H1 (cell line): ENCODE results near the gene KRT23. TPM values are rescaled to one million over a fixed set of nuclear protein-coding genes. Genes with fewer than 3 reads are reported as not detected.

ENCODE experiments used
- CTCF ChIA-PET: fragments of 300-600 bp; sonication (Branson Sonifier 250); formaldehyde crosslinking; loops from one replicate; lab custom pipeline; 2021; ENCODE audit not compliant: partially characterized antibody; lab: Charles Lee
- POLR2A ChIA-PET: fragments of 300-600 bp; sonication (Branson Sonifier 250); formaldehyde crosslinking; loops from one replicate; lab custom pipeline; 2021; ENCODE audit warnings: inconsistent platforms; ENCODE audit not compliant: partially characterized antibody; lab: Charles Lee
- DNase-seq, 2 experiments: peaks; one replicate each; pipeline versions ENCODE4 v3.0.0 to v3.0.0-alpha.2; 2010 to 2022; ENCODE audit warnings: low spot score in 2 of 2, low read depth in 1 of 2, mixed read lengths in 1 of 2
- FAIRE-seq: peaks from 2 replicates; lab custom pipeline; 2011; peaks lifted over from hg19 to GRCh38; lab: Jason Lieb, UNC
- H2AFZ ChIP-seq: 2 replicates; pipeline ENCODE4 v1.8.1; 2012; ENCODE audit warnings: low read length, inconsistent platforms
- H2AK5ac ChIP-seq: 2 replicates; pipeline ENCODE4 v1.6.1; 2013; ENCODE audit warnings: low read depth, low read length
- H2BK120ac ChIP-seq: replicated peaks from 2 replicates; pipeline ENCODE3; 2013; ENCODE audit warnings: low read depth, low read length, inconsistent platforms
- H2BK12ac ChIP-seq: 2 replicates; pipeline ENCODE4 v1.6.1; 2013; ENCODE audit warnings: low read depth, low read length
- H2BK15ac ChIP-seq: 2 replicates; pipeline ENCODE4 v1.6.1; 2013; ENCODE audit warnings: low read length
- H2BK20ac ChIP-seq: 2 replicates; pipeline ENCODE4 v1.6.1; 2013; ENCODE audit warnings: low read length
- H2BK5ac ChIP-seq: 2 replicates; pipeline ENCODE4 v1.6.1; 2013; ENCODE audit warnings: low read depth, low read length
- H3K14ac ChIP-seq: 2 replicates; pipeline ENCODE4 v1.6.1; 2013; ENCODE audit warnings: inconsistent platforms; ENCODE audit not compliant: insufficient read length
- H3K18ac ChIP-seq: 2 replicates; pipeline ENCODE4 v1.6.1; 2013; ENCODE audit warnings: low read length; ENCODE audit errors: extremely low read depth
- H3K23ac ChIP-seq: 2 replicates; pipeline ENCODE4 v1.6.1; 2013; ENCODE audit warnings: inconsistent platforms; ENCODE audit not compliant: insufficient read length
- H3K23me2 ChIP-seq: 2 replicates; pipeline ENCODE4 v1.6.1; 2013; ENCODE audit warnings: low read depth, low read length
- H3K27ac ChIP-seq: 2 replicates; pipeline ENCODE4 v1.6.1; 2011; ENCODE audit warnings: low read depth, low read length, inconsistent platforms
- H3K27me3 ChIP-seq, 4 experiments: replicated peaks in 1 of 4; 1 replicate in 1 of 4; 2 replicates in 3 of 4; pipeline versions ENCODE4 v1.6.1 to v1.8.1; 2011 to 2013; ENCODE audit warnings: low read length in 3 of 4, mild to moderate bottlenecking in 3 of 4, inconsistent platforms in 2 of 4, mixed read lengths in 2 of 4, moderate library complexity in 1 of 4; ENCODE audit not compliant: control insufficient read depth in 3 of 4, insufficient read depth in 3 of 4; ENCODE audit errors: extremely low read depth in 1 of 4
- H3K36me3 ChIP-seq, 4 experiments: 2 replicates each; pipeline versions ENCODE4 v1.6.1 to v1.8.1; 2011 to 2013; ENCODE audit warnings: mild to moderate bottlenecking in 4 of 4, low read length in 3 of 4, moderate library complexity in 2 of 4, control low read depth in 1 of 4, inconsistent platforms in 1 of 4; ENCODE audit not compliant: insufficient read depth in 4 of 4, control insufficient read depth in 2 of 4
- H3K4ac ChIP-seq: replicated peaks from 2 replicates; pipeline ENCODE3; 2013; ENCODE audit warnings: low read length, low read depth, mixed read lengths, inconsistent platforms; ENCODE audit not compliant: insufficient read length
- H3K4me1 ChIP-seq, 4 experiments: replicated peaks in 1 of 4; 1 replicate in 1 of 4; 2 replicates in 3 of 4; pipeline versions ENCODE4 v1.6.1 to v1.8.1; 2011 to 2013; ENCODE audit warnings: low read length in 3 of 4, inconsistent platforms in 2 of 4, mixed read lengths in 1 of 4; ENCODE audit not compliant: insufficient read depth in 4 of 4, control insufficient read depth in 3 of 4
- H3K4me2 ChIP-seq, 2 experiments: 2 replicates each; pipeline versions ENCODE4 v1.6.1 to v1.8.1; 2011 to 2013; ENCODE audit warnings: low read depth in 2 of 2, low read length in 2 of 2, control low read depth in 1 of 2, inconsistent platforms in 1 of 2, mild to moderate bottlenecking in 1 of 2; ENCODE audit not compliant: insufficient read depth in 1 of 2
- H3K4me3 ChIP-seq, 4 experiments: fragments of 200-600, 300-600 bp in 1 of 4; sonication (generic), shearing (Covaris generic), sonication (Bioruptor Twin) in 1 of 4; 2 replicates each; pipeline versions ENCODE4 v1.5.1 to v1.8.1; 2011 to 2016; ENCODE audit warnings: low read length in 4 of 4, low read depth in 3 of 4, control low read depth in 2 of 4, inconsistent platforms in 2 of 4, mild to moderate bottlenecking in 2 of 4, mixed read lengths in 1 of 4, moderate library complexity in 1 of 4; ENCODE audit not compliant: insufficient read depth in 2 of 4; ENCODE audit errors: extremely low read depth in 1 of 4
- H3K56ac ChIP-seq: replicated peaks from 2 replicates; pipeline ENCODE3; 2013; ENCODE audit warnings: low read depth, mild to moderate bottlenecking, mixed read lengths, low read length, inconsistent platforms; ENCODE audit not compliant: insufficient read length
- H3K79me1 ChIP-seq: 2 replicates; pipeline ENCODE4 v1.6.1; 2013; ENCODE audit warnings: low read depth, low read length, control low read depth
- H3K79me2 ChIP-seq, 2 experiments: 2 replicates each; pipeline versions ENCODE4 v1.6.1 to v1.8.1; 2012 to 2013; ENCODE audit warnings: low read length in 2 of 2, mild to moderate bottlenecking in 2 of 2, inconsistent platforms in 1 of 2; ENCODE audit not compliant: insufficient read depth in 2 of 2, control insufficient read depth in 1 of 2
- H3K9ac ChIP-seq, 4 experiments: replicated peaks in 1 of 4; 1 replicate in 1 of 4; 2 replicates in 3 of 4; pipeline versions ENCODE4 v1.6.1 to v1.8.1; 2011 to 2013; ENCODE audit warnings: low read depth in 3 of 4, low read length in 3 of 4, control low read depth in 2 of 4, mild to moderate bottlenecking in 2 of 4, moderate library complexity in 2 of 4, inconsistent platforms in 1 of 4; ENCODE audit errors: extremely low read depth in 1 of 4
- H3K9me3 ChIP-seq, 2 experiments: 2 replicates each; pipeline versions ENCODE4 v1.6.1 to v1.8.1; 2012 to 2013; ENCODE audit warnings: mild to moderate bottlenecking in 2 of 2, moderate library complexity in 2 of 2, control low read depth in 1 of 2, inconsistent platforms in 1 of 2, low read depth in 1 of 2, low read length in 1 of 2, mixed read lengths in 1 of 2; ENCODE audit not compliant: insufficient read depth in 2 of 2
- H4K20me1 ChIP-seq, 2 experiments: replicated peaks in 1 of 2; 2 replicates each; pipeline versions ENCODE3 to v1.8.1; 2011 to 2013; ENCODE audit warnings: inconsistent platforms in 2 of 2, low read length in 2 of 2, mild to moderate bottlenecking in 1 of 2; ENCODE audit not compliant: insufficient read depth in 2 of 2, control insufficient read depth in 1 of 2
- H4K5ac ChIP-seq: 2 replicates; pipeline ENCODE4 v1.6.1; 2013; ENCODE audit warnings: low read length, low read depth, mixed read lengths, inconsistent platforms; ENCODE audit not compliant: insufficient read length
- H4K8ac ChIP-seq: 2 replicates; pipeline ENCODE4 v1.8.0; 2013; ENCODE audit warnings: mild to moderate bottlenecking, moderate library complexity, low read length, inconsistent platforms; ENCODE audit not compliant: insufficient read depth; ENCODE audit errors: extremely low read depth
- H4K91ac ChIP-seq: replicated peaks from 2 replicates; pipeline ENCODE3; 2013; ENCODE audit warnings: low read length, mixed read lengths, inconsistent platforms; ENCODE audit not compliant: insufficient read length
- ATF2 ChIP-seq: IDR thresholded peaks from 2 replicates; pipeline ENCODE4 v1.6.1; 2012; ENCODE audit warnings: low read length, inconsistent platforms
- EP300 ChIP-seq, 2 experiments: IDR thresholded peaks; 1 replicate in 1 of 2; 2 replicates in 1 of 2; pipeline ENCODE4 v1.6.1; 2011 to 2012; ENCODE audit warnings: low read depth in 2 of 2, low read length in 2 of 2, mild to moderate bottlenecking in 2 of 2, borderline replicate concordance in 1 of 2, inconsistent platforms in 1 of 2, moderate library complexity in 1 of 2
- JUN ChIP-seq: IDR thresholded peaks from 2 replicates; pipeline ENCODE4 v1.6.1; 2011; ENCODE audit warnings: low read depth, mild to moderate bottlenecking, improper control_type of control experiment, low read length
- KDM1A ChIP-seq: fragments of 200-600, 300-600 bp; sonication (generic); IDR thresholded peaks from 2 replicates; pipeline ENCODE4 v1.7.1; 2016; ENCODE audit warnings: mild to moderate bottlenecking, low read length, borderline replicate concordance
- KDM4A ChIP-seq: IDR thresholded peaks from one replicate; pipeline ENCODE4 v1.7.1; 2012; ENCODE audit warnings: low read depth, mild to moderate bottlenecking, moderate library complexity, low read length, inconsistent platforms; ENCODE audit not compliant: severe bottlenecking
- MAFK ChIP-seq: IDR thresholded peaks from 2 replicates; pipeline ENCODE4 v1.6.1; 2012; ENCODE audit warnings: low read depth, mild to moderate bottlenecking, improper control_type of control experiment, low read length
- PHF8 ChIP-seq: fragments of 200-600 bp; sonication (generic); conservative IDR thresholded peaks from 2 replicates; pipeline ENCODE4 v1.7.1; 2012; ENCODE audit warnings: low read depth, mild to moderate bottlenecking, inconsistent platforms, low read length, moderate library complexity
- RXRA ChIP-seq: IDR thresholded peaks from 2 replicates; pipeline ENCODE4 v1.6.1; 2011; ENCODE audit warnings: low read depth, mild to moderate bottlenecking, low read length, moderate library complexity; ENCODE audit not compliant: insufficient read depth
- SAP30 ChIP-seq: fragments of 300-600 bp; sonication (generic); IDR thresholded peaks from 2 replicates; pipeline ENCODE4 v1.7.1; 2012; ENCODE audit warnings: low read length, moderate library complexity, mild to moderate bottlenecking, inconsistent platforms; ENCODE audit not compliant: insufficient read depth, insufficient replicate concordance
- SIN3A ChIP-seq, 2 experiments: IDR thresholded peaks in 1 of 2; conservative IDR thresholded peaks in 1 of 2; 2 replicates each; pipeline ENCODE4 v1.6.1; 2011 to 2012; ENCODE audit warnings: low read length in 2 of 2, improper control_type of control experiment in 1 of 2, low read depth in 1 of 2, mild to moderate bottlenecking in 1 of 2
- SP1 ChIP-seq: IDR thresholded peaks from 2 replicates; pipeline ENCODE4 v1.6.1; 2011; ENCODE audit warnings: low read depth, low read length
- SP4 ChIP-seq: IDR thresholded peaks from 2 replicates; pipeline ENCODE4 v1.6.1; 2012; ENCODE audit warnings: low read length, inconsistent platforms
- WGBS, 2 experiments: shearing (Covaris generic) in 1 of 2; methylation state at CpG; one replicate each; pipeline versions ENCODE4 v1.1.6 to v1.1.7; 2013 to 2015; ENCODE audit warnings: low lambda C conversion rate in 2 of 2, mixed read lengths in 2 of 2, inconsistent platforms in 1 of 2, low coverage in 1 of 2, missing lambda C conversion rate in 1 of 2; ENCODE audit not compliant: insufficient replicate concordance in 2 of 2, insufficient coverage in 1 of 2, insufficient read length in 1 of 2; ENCODE audit errors: extremely low coverage in 1 of 2, missing lambda C conversion rate in 1 of 2; 5-methylcytosine and 5-hydroxymethylcytosine counted together
- polyA plus RNA-seq, 7 experiments: library from polyadenylated mRNA; depleted of rRNA in 3 of 7; stranded (reverse) in 5 of 7; unstranded in 2 of 7; fragments of >200 nt in 5 of 7; fragments of 200-250 nt in 2 of 7; gene quantifications; 1 replicate in 5 of 7; 2 replicates in 1 of 7; 4 replicates in 1 of 7; pipeline versions ENCODE4 v1.2.1 to v1.2.3, GENCODE V29; 2011 to 2013; ENCODE audit warnings: missing spikeins in 2 of 7, mixed read lengths in 2 of 7
- total RNA-seq: library from RNA; stranded (reverse); fragmentation: NEBNext Ultra II Directional; extraction: Animal tissue kit (Norgen Biotek cat#: 25700); gene quantifications from 2 replicates; pipeline ENCODE4 v1.2.1, GENCODE V29; 2021

Gene KRT23
- total and polyA plus RNA-seq, 2 of the 8 experiments (the other 6 are each of a cell fraction or from before 2014, with no cell fraction given), result not detected

GRCh38 chr17:40921026-40921425, 16.4 kb downstream of the KRT23 start:
- H3K4me2 ChIP-seq, result no peak overlapping the region
- H3K23me2 ChIP-seq, result no peaks in the 10 kb centered on the region
- H3K14ac ChIP-seq, result no peak overlapping the region
- H3K79me1 ChIP-seq, result no peaks in the 10 kb centered on the region
- no peak overlapping the region for H3K23ac ChIP-seq
- no peak for DNase-seq
- no peaks in the 10 kb centered on the region for H3K79me2 ChIP-seq
- POLR2A ChIA-PET, result no interaction called here
- H4K8ac ChIP-seq, result no peak overlapping the region
- H2BK15ac ChIP-seq, result no peak overlapping the region
- no peaks in the 10 kb centered on the region for H3K27me3 ChIP-seq
- H4K91ac ChIP-seq, result no peak overlapping the region
- H3K9me3 ChIP-seq, result no peaks in the 10 kb centered on the region
- H3K4ac ChIP-seq, result no peak overlapping the region
- H2AFZ ChIP-seq, result no peak overlapping the region
- H3K27ac ChIP-seq, result no peak overlapping the region
- CTCF ChIA-PET, result interaction anchor here (1.8 kb wide), 1 partner anchor 12 kb away, joined by 4 read pairs; no protein-coding TSS in a partner anchor
- H2BK12ac ChIP-seq, result no peak overlapping the region
- no peak overlapping the region for H3K4me3 ChIP-seq
- H2AK5ac ChIP-seq, result no peak overlapping the region
- WGBS, 2 experiments, result 91% methylated on average over 2 of the region's 2 CpGs; no CpG with 5 or more reads in 1 of the 2 experiments
- TF ChIP-seq KDM4A (no peak), ATF2 (no peak), KDM1A (no peak), SIN3A (conservative IDR thresholded peaks at IDR 0.05 in 1 of 2, IDR thresholded peaks at IDR 0.05 in 1 of 2; ENCODE audit: low read depth in 1 of 2, low read length in 2 of 2) (no peak), SP1 (no peak), PHF8 (no peak), EP300 (IDR thresholded peaks at IDR 0.05; ENCODE audit: borderline replicate concordance in 1 of 2, low read depth in 2 of 2, low read length in 2 of 2) (no peak), JUN (no peak), RXRA (no peak), MAFK (no peak), SAP30 (no peak), SP4 (no peak)
- H3K56ac ChIP-seq, result no peak overlapping the region
- no peak overlapping the region for H2BK5ac ChIP-seq
- H4K5ac ChIP-seq, result no peak overlapping the region
- FAIRE-seq, result no peak
- no peak overlapping the region for H2BK20ac ChIP-seq
- no peaks in the 10 kb centered on the region for H4K20me1 ChIP-seq
- H3K4me1 ChIP-seq, result no peaks in the 10 kb centered on the region
- H3K36me3 ChIP-seq, result no peaks in the 10 kb centered on the region
- H3K9ac ChIP-seq, result no peak overlapping the region
- H2BK120ac ChIP-seq, result no peak overlapping the region
- H3K18ac ChIP-seq, result no peak overlapping the region
